ENCODE measurements around the gene SLC2A1.
"Not testable (repeated sequence)": the region's sequence is repeated elsewhere in the genome, so short reads cannot be mapped to it uniquely, and the experiment has no call there.

The SLC2A1 gene

GRCh38 chr1:42913426-42914091 lies 45.1 kb downstream of the SLC2A1 start:
- no peak for DNase-seq (ENCODE audit: extremely low read depth in 1 of 2, low read depth in 1 of 2)

GRCh38 chr1:42910985-42911384 lies 47.7 kb downstream of the SLC2A1 start:
- DNase-seq (ENCODE audit: extremely low read depth in 1 of 2, low read depth in 1 of 2) = no peak

- no peak for DNase-seq (ENCODE audit: extremely low read depth in 1 of 2, low read depth in 1 of 2)
Measured at GRCh38 chr1:42908046-42908445, 50.6 kb downstream of the SLC2A1 start.

DNA sequence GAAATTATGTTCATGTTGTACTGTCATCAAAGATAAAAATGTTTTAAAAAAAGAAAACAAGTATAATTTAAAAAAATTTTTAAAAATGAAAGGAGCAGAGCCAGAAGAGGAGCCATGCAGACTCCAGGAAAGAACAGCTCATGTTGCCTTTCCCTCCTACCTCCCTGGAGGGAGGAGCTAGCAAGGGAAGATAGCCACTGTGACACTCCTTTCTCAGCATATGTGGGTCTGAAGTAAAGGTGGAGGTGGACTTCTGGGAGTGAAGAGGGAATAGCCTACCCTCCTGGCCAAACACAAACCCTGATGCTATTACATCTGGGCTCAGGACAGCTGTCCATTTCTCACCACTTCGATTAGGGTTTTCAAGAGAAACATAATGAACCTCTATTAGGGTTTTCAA lies 54.2 kb downstream of the SLC2A1 start:
- DNase-seq (ENCODE audit: extremely low read depth in 1 of 2, low read depth in 1 of 2) = no peak

GRCh38 chr1:42899960-42900359 lies 58.7 kb downstream of the SLC2A1 start:
- DNase-seq (ENCODE audit: extremely low read depth in 1 of 2, low read depth in 1 of 2) = not testable (repeated sequence)

GRCh38 chr1:42891465-42892138 lies 67.1 kb downstream of the SLC2A1 start:
- no peak for DNase-seq (ENCODE audit: extremely low read depth in 1 of 2, low read depth in 1 of 2)

GRCh38 chr1:42889264-42889663 lies 69.4 kb downstream of the SLC2A1 start:
- no peak for DNase-seq (ENCODE audit: extremely low read depth in 1 of 2, low read depth in 1 of 2)

DNA sequence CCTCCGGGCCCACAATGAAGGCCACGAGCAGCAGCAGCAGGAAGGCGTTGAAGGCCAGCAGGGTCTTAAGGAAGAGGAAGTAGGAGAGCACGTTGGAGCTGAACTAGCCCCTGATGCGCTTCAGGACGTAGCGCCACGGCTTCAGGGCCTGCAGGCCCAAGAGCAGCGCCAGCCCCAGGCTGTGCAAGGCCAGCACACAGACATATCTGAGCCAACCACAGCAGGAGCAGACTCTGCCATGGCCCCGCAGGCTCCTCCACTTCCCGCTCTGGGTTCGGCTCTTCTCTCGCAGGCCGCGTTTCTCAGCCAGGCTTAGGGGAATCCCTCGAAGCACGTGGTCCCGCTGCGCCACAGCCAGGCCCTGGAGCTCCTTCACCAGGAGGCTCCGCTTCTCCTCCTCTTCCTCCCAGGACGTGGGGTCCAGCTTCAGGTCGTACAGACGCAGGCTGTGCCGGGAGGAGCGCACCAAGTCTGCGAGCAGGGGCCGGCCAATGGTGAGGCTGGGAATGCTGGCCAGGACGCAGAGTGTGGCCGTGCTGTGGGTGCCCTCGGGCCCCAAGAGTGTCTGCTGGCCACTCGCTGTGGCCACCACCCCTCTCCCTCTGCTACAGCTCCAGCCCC lies 70.5 kb downstream of the SLC2A1 start:
- no peak for DNase-seq (ENCODE audit: extremely low read depth in 1 of 2, low read depth in 1 of 2)

DNA sequence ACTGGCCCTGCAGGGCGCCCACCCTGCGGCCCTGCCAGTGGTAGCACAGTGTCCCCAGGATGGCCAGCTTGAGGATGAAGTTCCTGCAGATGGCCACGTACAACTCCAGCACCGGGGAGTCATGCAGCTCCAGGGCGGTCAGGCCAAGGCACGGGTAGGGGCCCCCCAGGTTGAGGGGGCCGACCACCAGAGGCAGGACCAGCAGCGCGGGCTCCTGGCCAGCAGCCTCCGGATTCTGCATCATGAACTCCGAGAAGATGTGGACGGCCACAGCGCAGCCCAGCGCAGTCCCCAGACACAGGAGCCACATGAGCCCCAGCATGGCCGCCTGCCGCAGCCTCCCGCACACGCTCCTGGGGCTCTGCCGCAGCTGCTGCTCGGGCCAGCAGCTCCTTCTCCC lies 71.3 kb downstream of the SLC2A1 start:
- DNase-seq (ENCODE audit: extremely low read depth in 1 of 2, low read depth in 1 of 2) = no peak

- DNase-seq (ENCODE audit: extremely low read depth in 1 of 2, low read depth in 1 of 2) = no peak
Measured at GRCh38 chr1:42886800-42887199, 71.9 kb downstream of the SLC2A1 start.

- no peak for DNase-seq (ENCODE audit: extremely low read depth in 1 of 2, low read depth in 1 of 2)
Measured at GRCh38 chr1:42886046-42886739, 72.5 kb downstream of the SLC2A1 start.

DNA sequence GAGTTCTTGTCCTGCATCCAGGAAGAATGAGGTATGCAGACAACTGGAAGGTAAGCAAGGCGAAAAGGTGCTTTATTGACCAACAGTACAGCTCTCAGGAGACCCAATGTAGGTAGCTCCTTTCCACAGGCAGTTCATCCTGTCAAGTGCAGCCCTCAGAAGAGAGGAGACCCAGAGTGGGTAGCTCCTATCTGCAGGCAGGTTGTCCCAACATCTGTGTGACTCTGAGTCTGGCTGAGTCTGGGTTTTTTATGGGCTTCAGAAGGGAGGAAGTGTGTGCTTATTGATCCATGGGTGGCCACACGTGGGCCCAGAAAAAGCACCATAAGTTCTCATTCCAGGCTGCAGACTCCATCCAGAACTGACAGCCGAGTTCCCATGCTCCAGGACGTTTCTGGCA lies 78.3 kb downstream of the SLC2A1 start:
- DNase-seq (ENCODE audit: extremely low read depth in 1 of 2, low read depth in 1 of 2) = no peak

- DNase-seq (ENCODE audit: extremely low read depth in 1 of 2, low read depth in 1 of 2) = no peak
Measured at GRCh38 chr1:42877380-42877779, 81.3 kb downstream of the SLC2A1 start.

- no peak for DNase-seq (ENCODE audit: extremely low read depth in 1 of 2, low read depth in 1 of 2)
Measured at GRCh38 chr1:42876009-42876408, 82.7 kb downstream of the SLC2A1 start.

Measured in stimulated activated CD8-positive, alpha-beta memory T cell treated with anti-CD3 and anti-CD28 coated beads, Interleukin-7, amount 100 ng/mL, for 48 hours (primary cell).